K562 (cell line): Measurements from ENCODE around the gene GABRQ.

Experiments used
- CBX8 ChIP-seq: fragments of 200-600 bp; sonication (generic); IDR thresholded peaks from 2 replicates; pipeline ENCODE4 v1.6.1; 2012; ENCODE audit warnings: borderline replicate concordance, mixed run types, low read depth, mild to moderate bottlenecking, moderate library complexity, mixed read lengths, low read length, control low read depth, inconsistent platforms; ENCODE audit not compliant: poor library complexity, severe bottlenecking; ENCODE audit errors: extremely low read depth
- MAFG ChIP-seq: fragments of 450-650 bp; conservative IDR thresholded peaks from 2 replicates; pipeline ENCODE4 v1.6.1; 2016; ENCODE audit warnings: missing genetic modification characterization, missing compliant biosample characterization
- NFYB ChIP-seq: IDR thresholded peaks from 2 replicates; pipeline ENCODE4 v1.6.1; 2011; ENCODE audit warnings: mild to moderate bottlenecking, moderate library complexity; ENCODE audit not compliant: insufficient read length; ENCODE audit errors: extremely low read depth
- RBBP5 ChIP-seq: fragments of 200-600 bp; sonication (generic); IDR thresholded peaks from 2 replicates; pipeline ENCODE4 v1.6.1; 2012; ENCODE audit warnings: borderline replicate concordance, mild to moderate bottlenecking, low read length, control low read depth, inconsistent platforms; ENCODE audit not compliant: insufficient read depth, poor library complexity, severe bottlenecking
- RFX5 ChIP-seq: IDR thresholded peaks from 2 replicates; pipeline ENCODE4 v1.6.1; 2011; ENCODE audit warnings: low read depth, mild to moderate bottlenecking, improper control_type of control experiment, low read length
- ZNF174 ChIP-seq: fragments of 250-450 bp; sonication (Bioruptor Pico); IDR thresholded peaks from 2 replicates; pipeline ENCODE4 v1.4.0; 2020; ENCODE audit warnings: mild to moderate bottlenecking
- TF ChIP-seq, protein P1 (sequence below): sonication (generic); formaldehyde crosslinking; IDR thresholded peaks from 2 replicates; pipeline ENCODE4 v1.8.1; 2023; ENCODE audit warnings: mild to moderate bottlenecking, missing genetic modification reagents

DNA sequence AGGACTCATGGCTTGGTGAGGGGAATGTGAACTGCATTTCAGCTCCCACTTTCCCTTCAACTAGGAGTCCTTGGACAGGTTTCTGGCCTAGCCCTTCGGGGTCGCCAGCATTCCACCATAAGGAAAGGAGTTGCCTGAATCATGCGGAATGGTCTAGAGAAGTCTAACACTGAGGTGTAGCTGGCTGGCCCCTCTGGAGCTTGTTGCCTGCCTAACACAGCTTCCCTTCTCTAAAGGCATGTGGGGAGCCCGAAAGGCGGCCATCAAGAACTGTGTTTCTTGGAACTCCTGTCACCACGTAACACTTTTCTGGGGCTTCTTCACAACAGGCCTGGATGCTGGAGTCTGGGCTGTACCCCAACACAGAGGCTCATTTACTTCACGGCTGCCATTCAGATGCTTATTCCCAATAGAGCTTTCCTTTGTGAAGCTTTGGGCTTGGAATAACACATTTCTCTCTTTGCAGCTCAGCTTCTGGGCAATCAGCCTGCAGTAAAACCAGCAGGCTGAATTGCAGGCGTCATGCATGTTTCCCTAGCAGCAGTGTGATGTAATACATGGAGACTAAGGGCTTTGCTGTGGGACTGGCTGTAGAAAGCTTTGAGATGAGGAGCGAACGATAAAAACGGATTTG lies 5.4 kb downstream of the GABRQ start:
- no peak for TF ChIP-seq RFX5
- TF ChIP-seq NFYB, result no peak
- TF ChIP-seq, protein P1, sequence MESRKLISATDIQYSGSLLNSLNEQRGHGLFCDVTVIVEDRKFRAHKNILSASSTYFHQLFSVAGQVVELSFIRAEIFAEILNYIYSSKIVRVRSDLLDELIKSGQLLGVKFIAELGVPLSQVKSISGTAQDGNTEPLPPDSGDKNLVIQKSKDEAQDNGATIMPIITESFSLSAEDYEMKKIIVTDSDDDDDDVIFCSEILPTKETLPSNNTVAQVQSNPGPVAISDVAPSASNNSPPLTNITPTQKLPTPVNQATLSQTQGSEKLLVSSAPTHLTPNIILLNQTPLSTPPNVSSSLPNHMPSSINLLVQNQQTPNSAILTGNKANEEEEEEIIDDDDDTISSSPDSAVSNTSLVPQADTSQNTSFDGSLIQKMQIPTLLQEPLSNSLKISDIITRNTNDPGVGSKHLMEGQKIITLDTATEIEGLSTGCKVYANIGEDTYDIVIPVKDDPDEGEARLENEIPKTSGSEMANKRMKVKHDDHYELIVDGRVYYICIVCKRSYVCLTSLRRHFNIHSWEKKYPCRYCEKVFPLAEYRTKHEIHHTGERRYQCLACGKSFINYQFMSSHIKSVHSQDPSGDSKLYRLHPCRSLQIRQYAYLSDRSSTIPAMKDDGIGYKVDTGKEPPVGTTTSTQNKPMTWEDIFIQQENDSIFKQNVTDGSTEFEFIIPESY, result no peak
- TF ChIP-seq RBBP5, result no peak
- no peak for TF ChIP-seq CBX8
- TF ChIP-seq ZNF174 (CRISPR knock-in tag), result no peak
- TF ChIP-seq MAFG (tag), result no peak
